HCT116 (cell line): ENCODE results near the gene ICA1. TPM values are rescaled to one million over a fixed set of nuclear protein-coding genes. Genes with fewer than 3 reads are reported as not detected.

ENCODE experiments used
- ATAC-seq: fragments of 200-7000 bp; cut with Tn5 transposase; 2 replicates; pipeline ENCODE4 v1.9.1; 2020; ENCODE audit warnings: mild to moderate bottlenecking, moderate library complexity
- BruUV-seq: library from RNA; stranded (reverse); fragments of 400-500 nt; replicated peaks from 2 replicates; lab custom pipeline; 2021; lab: Mats Ljungman, UMichigan
- CTCF ChIA-PET: fragments of 300-600 bp; sonication (Branson Sonifier 250); formaldehyde crosslinking; loops from one replicate; lab custom pipeline; 2021; ENCODE audit warnings: antibody characterized with exemption; lab: Charles Lee
- POLR2A ChIA-PET: fragments of 300-600, 350-600 bp; sonication (Branson Sonifier 250); formaldehyde crosslinking; loops from one replicate; lab custom pipeline; 2021; ENCODE audit warnings: antibody characterized with exemption; lab: Charles Lee
- RAD21 ChIA-PET, 2 experiments: fragments of 300-600 bp; sonication (Branson Sonifier 250); formaldehyde crosslinking; loops; one replicate each; lab custom pipeline; 2023; ENCODE audit warnings: low total read pairs in 2 of 2; ENCODE audit not compliant: uncharacterized antibody in 2 of 2, unreplicated experiment in 2 of 2, low non-redundant PET in 1 of 2; lab: Charles Lee
- DNase-seq: peaks from one replicate; pipeline ENCODE4 v3.0.0-alpha.2; 2010; ENCODE audit warnings: low read depth, low spot score
- H2AFZ ChIP-seq: fragments of 200-600 bp; shearing (Covaris generic), sonication (generic); 2 replicates; pipeline ENCODE4 v1.6.1; 2017; ENCODE audit warnings: low read depth, mixed run types, mixed read lengths, antibody characterized with exemption, low read length; ENCODE audit not compliant: poor library complexity, severe bottlenecking
- H3K27ac ChIP-seq: 2 replicates; pipeline ENCODE4 v1.5.1; 2012; ENCODE audit warnings: low read depth, low read length
- H3K27me3 ChIP-seq: fragments of 200-600 bp; sonication (generic); 2 replicates; pipeline ENCODE4 v1.6.1; 2016; ENCODE audit warnings: mixed run types, low read length, mixed read lengths; ENCODE audit not compliant: insufficient read depth
- H3K36me3 ChIP-seq, 2 experiments: fragments of 200-500 bp in 1 of 2; fragments of 200-600 bp in 1 of 2; sonication (Bioruptor generic) in 1 of 2; sonication (generic) in 1 of 2; 2 replicates each; pipeline versions ENCODE4 v1.5.1 to v1.6.1; 2014 to 2016; ENCODE audit warnings: low read length in 2 of 2, inconsistent platforms in 1 of 2, mixed read lengths in 1 of 2, mixed run types in 1 of 2; ENCODE audit not compliant: insufficient read depth in 2 of 2, control insufficient read depth in 1 of 2
- H3K4me1 ChIP-seq, 2 experiments: fragments of 200-600 bp in 1 of 2; sonication (generic) in 1 of 2; 2 replicates each; pipeline versions ENCODE4 v1.5.1 to v1.6.1; 2012 to 2017; ENCODE audit warnings: low read length in 2 of 2, inconsistent platforms in 1 of 2, mild to moderate bottlenecking in 1 of 2, mixed read lengths in 1 of 2, mixed run types in 1 of 2, moderate library complexity in 1 of 2; ENCODE audit not compliant: insufficient read depth in 2 of 2, control insufficient read depth in 1 of 2
- H3K4me2 ChIP-seq: fragments of 200-600 bp; sonication (generic); 2 replicates; pipeline ENCODE4 v1.6.1; 2017; ENCODE audit warnings: mixed run types, low read length, mixed read lengths
- H3K4me3 ChIP-seq, 2 experiments: fragments of 200-600 bp in 1 of 2; sonication (generic) in 1 of 2; replicated peaks in 1 of 2; 2 replicates each; pipeline ENCODE4 v1.5.1; 2011 to 2016; ENCODE audit warnings: low read length in 2 of 2, control low read depth in 1 of 2, low read depth in 1 of 2, mild to moderate bottlenecking in 1 of 2, mixed read lengths in 1 of 2, mixed run types in 1 of 2
- H3K79me2 ChIP-seq: fragments of 200-600 bp; sonication (generic); 2 replicates; pipeline ENCODE4 v1.6.1; 2017; ENCODE audit warnings: mild to moderate bottlenecking, mixed run types, low read length, moderate library complexity, mixed read lengths; ENCODE audit not compliant: insufficient read depth
- H3K9ac ChIP-seq: fragments of 200-600 bp; sonication (generic); 2 replicates; pipeline ENCODE4 v1.6.1; 2016; ENCODE audit warnings: low read length, mixed read lengths
- H3K9me2 ChIP-seq: fragments of 200-600 bp; sonication (generic), shearing (Covaris generic); 2 replicates; pipeline ENCODE4 v1.6.1; 2017; ENCODE audit warnings: mixed run types, mild to moderate bottlenecking, moderate library complexity; ENCODE audit not compliant: insufficient read depth
- H3K9me3 ChIP-seq, 2 experiments: fragments of 200-500 bp in 1 of 2; fragments of 200-600 bp in 1 of 2; sonication (Bioruptor generic) in 1 of 2; sonication (generic) in 1 of 2; 2 replicates each; pipeline ENCODE4 v1.6.1; 2014 to 2017; ENCODE audit warnings: low read length in 2 of 2, mixed read lengths in 2 of 2, inconsistent platforms in 1 of 2, low read depth in 1 of 2, mild to moderate bottlenecking in 1 of 2, mixed run types in 1 of 2, moderate library complexity in 1 of 2; ENCODE audit not compliant: control insufficient read depth in 1 of 2, insufficient read depth in 1 of 2
- H4K20me1 ChIP-seq: fragments of 200-600 bp; sonication (generic), shearing (Covaris generic); 2 replicates; pipeline ENCODE4 v1.6.1; 2017; ENCODE audit warnings: mixed run types, mild to moderate bottlenecking, moderate library complexity; ENCODE audit not compliant: insufficient read depth
- CBX3 ChIP-seq: IDR thresholded peaks from 2 replicates; pipeline ENCODE4 v1.6.1; 2012; ENCODE audit warnings: low read depth
- ELF1 ChIP-seq: IDR thresholded peaks from 2 replicates; pipeline ENCODE4 v1.6.1; 2012; ENCODE audit warnings: low read depth, borderline replicate concordance
- EZH2 ChIP-seq: fragments of 200-600 bp; sonication (generic); IDR thresholded peaks from 2 replicates; pipeline ENCODE4 v1.6.1; 2017; ENCODE audit warnings: antibody characterized with exemption, mixed run types
- FOSL1 ChIP-seq: IDR thresholded peaks from 2 replicates; pipeline ENCODE4 v1.6.1; 2012; ENCODE audit warnings: low read depth
- JUND ChIP-seq: IDR thresholded peaks from 2 replicates; pipeline ENCODE4 v1.6.1; 2012
- MAX ChIP-seq: IDR thresholded peaks from 2 replicates; pipeline ENCODE4 v1.6.1; 2012
- POLR2A ChIP-seq: IDR thresholded peaks from 2 replicates; pipeline ENCODE4 v1.7.0; 2011; ENCODE audit warnings: borderline replicate concordance; ENCODE audit not compliant: insufficient read depth, insufficient read length; ENCODE audit errors: extremely low read depth
- POLR2AphosphoS5 ChIP-seq: IDR thresholded peaks from 2 replicates; pipeline ENCODE4 v1.6.1; 2011; ENCODE audit warnings: mild to moderate bottlenecking, low read depth, low read length, moderate library complexity
- RAD21 ChIP-seq: IDR thresholded peaks from 2 replicates; pipeline ENCODE4 v1.6.1; 2012; ENCODE audit warnings: low read depth, mild to moderate bottlenecking
- SIN3A ChIP-seq: IDR thresholded peaks from 2 replicates; pipeline ENCODE4 v1.6.1; 2012; ENCODE audit warnings: low read depth
- SP1 ChIP-seq: IDR thresholded peaks from 2 replicates; pipeline ENCODE4 v1.6.1; 2012; ENCODE audit warnings: low read depth
- SRF ChIP-seq: IDR thresholded peaks from 2 replicates; pipeline ENCODE4 v1.6.1; 2012; ENCODE audit warnings: low read depth
- TCF7L2 ChIP-seq: IDR thresholded peaks from 2 replicates; pipeline ENCODE4 v1.7.0; 2011; ENCODE audit warnings: borderline replicate concordance, inconsistent platforms; ENCODE audit not compliant: insufficient read depth, insufficient read length; ENCODE audit errors: extremely low read depth
- YY1 ChIP-seq: IDR thresholded peaks from 2 replicates; pipeline ENCODE4 v1.6.1; 2011; ENCODE audit warnings: low read length, low read depth, moderate library complexity, mild to moderate bottlenecking; ENCODE audit not compliant: insufficient replicate concordance; ENCODE audit errors: extremely low read depth
- ZBTB33 ChIP-seq: IDR thresholded peaks from 2 replicates; pipeline ENCODE4 v1.6.1; 2011; ENCODE audit warnings: mild to moderate bottlenecking, low read length, moderate library complexity; ENCODE audit not compliant: insufficient replicate concordance; ENCODE audit errors: extremely low read depth
- ZFX ChIP-seq: fragments of 450-650 bp; IDR thresholded peaks from 2 replicates; pipeline ENCODE4 v1.6.1; 2017
- ZNF274 ChIP-seq: fragments of 200-500 bp; sonication (Bioruptor generic); IDR thresholded peaks from 2 replicates; pipeline ENCODE4 v1.6.1; 2014; ENCODE audit warnings: mild to moderate bottlenecking, low read depth, low read length, inconsistent platforms
- intact Hi-C: fragments of 100-400 bp; cut with micrococcal nuclease; formaldehyde crosslinking; loops from 2 replicates; pipeline ENCODE4 v1.10.0; 2022
- total RNA-seq: library from RNA; stranded (reverse); gene quantifications from one replicate; pipeline ENCODE4 v1.2.1, GENCODE V29; 2021; ENCODE audit not compliant: unreplicated experiment
- TF ChIP-seq, protein P1 (sequence below): IDR thresholded peaks from 2 replicates; pipeline ENCODE4 v1.6.1; 2012

The ICA1 gene
- total RNA-seq, 1 experiment from 2014 or later = 16.4 TPM

DNA sequence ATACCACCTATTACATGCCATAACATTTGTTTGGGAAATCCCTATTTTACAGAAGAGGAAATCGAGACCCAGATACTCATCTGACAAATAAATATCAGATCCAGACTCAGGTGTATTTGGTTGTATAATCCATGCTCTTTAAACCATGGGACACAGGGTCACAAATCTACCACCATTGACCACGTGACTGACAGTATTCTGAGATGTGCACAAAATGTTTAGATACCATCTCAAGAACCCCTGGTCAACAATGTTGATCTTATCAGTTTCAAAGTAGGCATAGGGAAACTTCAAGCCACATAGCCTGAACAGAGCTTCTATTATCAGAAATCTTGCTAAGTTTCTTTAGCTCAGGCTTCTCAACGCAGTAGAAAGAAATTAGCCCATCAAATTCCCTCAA, 93.6 kb downstream of the ICA1 start:
- Histone ChIP-seq H3K4me2 (no peak overlapping the region), H3K27ac (no peak overlapping the region), H3K27me3 (no peaks in the 10 kb centered on the region), H3K4me1 (no peaks in the 10 kb centered on the region), H3K4me3 (no peak overlapping the region), H3K36me3 (no peaks in the 10 kb centered on the region), H3K9me2 (no peaks in the 10 kb centered on the region), H3K79me2 (no peaks in the 10 kb centered on the region), H3K9me3 (no peaks in the 10 kb centered on the region), H3K9ac (no peak overlapping the region), H2AFZ (no peak overlapping the region), H4K20me1 (no peaks in the 10 kb centered on the region)
- DNase-seq (no peak), ATAC-seq (no peak)
- ChIA-PET POLR2A (no interaction called here), CTCF (no interaction called here), RAD21 (no interaction called here)
- TF ChIP-seq TCF7L2 (no peak), ZBTB33 (no peak), ZNF274 (no peak), SRF (no peak), JUND (no peak), YY1 (no peak), FOSL1 (no peak), EZH2 (no peak), ZFX (no peak), ELF1 (no peak), SIN3A (no peak), CBX3 (no peak), MAX (no peak), POLR2AphosphoS5 (no peak), POLR2A (no peak), SP1 (no peak), RAD21 (no peak)
- TF ChIP-seq, protein P1, sequence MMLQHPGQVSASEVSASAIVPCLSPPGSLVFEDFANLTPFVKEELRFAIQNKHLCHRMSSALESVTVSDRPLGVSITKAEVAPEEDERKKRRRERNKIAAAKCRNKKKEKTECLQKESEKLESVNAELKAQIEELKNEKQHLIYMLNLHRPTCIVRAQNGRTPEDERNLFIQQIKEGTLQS = no peak
- BruUV-seq = no TSS peak
- intact Hi-C loops = no loop called here
